Stimulated activated CD4-positive, alpha-beta T cell treated with anti-CD3 and anti-CD28 coated beads, Interleukin-1b, Interleukin-23, amount 100 ng/mL, for 24 hours (primary cell): Measurements from ENCODE around the gene CCL7.

Experiments used
- DNase-seq, 4 experiments: peaks; one replicate each; pipeline ENCODE4 v3.0.0-alpha.2; 2020; ENCODE audit warnings: low read depth in 4 of 4, low spot score in 1 of 4

Gene CCL7

DNA sequence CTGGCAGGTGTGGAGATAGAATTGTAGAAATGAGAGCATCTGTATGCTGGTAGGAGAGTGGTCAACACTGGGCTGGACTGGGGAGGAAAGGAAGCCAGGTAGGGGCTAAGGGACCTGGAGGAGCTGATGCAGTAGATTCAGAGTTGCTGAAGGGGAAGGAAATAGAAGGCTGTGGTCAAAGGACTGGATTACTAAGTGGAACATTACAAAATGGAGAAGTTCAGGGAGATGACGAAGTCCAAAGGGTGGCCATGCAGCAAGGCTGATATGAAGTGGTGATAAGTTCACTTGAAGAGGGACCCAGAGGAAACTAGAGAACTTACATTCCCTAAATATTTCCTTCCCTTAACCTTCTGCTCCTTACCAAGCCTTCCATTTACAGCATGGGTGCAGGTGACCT, 23.6 kb upstream of the CCL7 start:
- DNase-seq: no peak

DNA sequence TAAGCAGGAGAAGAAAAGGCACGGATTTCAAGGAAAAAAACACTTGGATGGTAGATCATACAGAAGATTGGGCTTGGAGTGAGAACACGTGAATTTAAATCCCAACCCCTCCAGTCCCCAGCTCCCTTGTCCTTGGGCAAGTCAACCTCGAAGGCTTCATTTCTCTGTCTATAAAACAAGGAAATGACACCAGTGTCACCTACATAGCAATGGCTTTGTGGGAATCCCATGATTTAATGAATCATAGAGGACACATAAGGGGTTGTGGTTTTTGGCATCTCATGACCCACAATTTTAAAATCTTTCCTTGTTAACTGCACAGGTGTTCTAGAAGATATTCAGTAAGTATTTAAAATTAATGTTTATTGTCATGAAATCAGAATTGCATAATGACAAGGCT, 23.1 kb upstream of the CCL7 start:
- no peak for DNase-seq

DNA sequence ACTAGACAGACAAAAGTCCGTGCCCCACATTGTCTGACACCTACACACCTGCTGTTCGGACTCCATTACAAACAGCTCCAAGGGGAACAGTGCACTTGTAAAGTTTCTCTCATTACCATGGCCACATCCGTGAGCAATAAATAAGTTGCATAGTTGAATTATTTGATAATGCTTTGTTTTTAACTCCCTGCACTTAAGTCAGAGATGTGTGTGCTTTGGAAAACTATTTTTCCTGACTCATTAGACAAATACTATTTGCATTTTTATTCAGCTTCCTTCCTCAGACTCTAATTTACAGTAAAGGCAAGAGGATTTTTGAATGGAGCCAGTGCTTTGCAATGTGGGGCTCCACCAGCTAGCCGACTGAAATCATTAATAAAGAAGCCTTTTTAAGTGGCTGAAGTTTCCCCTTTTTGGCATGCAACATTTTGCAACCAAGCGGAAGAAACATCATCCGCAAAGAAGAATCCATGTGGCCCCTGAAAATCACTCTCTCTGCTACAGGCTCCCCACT, 21.5 kb upstream of the CCL7 start:
- no peak for DNase-seq

DNA sequence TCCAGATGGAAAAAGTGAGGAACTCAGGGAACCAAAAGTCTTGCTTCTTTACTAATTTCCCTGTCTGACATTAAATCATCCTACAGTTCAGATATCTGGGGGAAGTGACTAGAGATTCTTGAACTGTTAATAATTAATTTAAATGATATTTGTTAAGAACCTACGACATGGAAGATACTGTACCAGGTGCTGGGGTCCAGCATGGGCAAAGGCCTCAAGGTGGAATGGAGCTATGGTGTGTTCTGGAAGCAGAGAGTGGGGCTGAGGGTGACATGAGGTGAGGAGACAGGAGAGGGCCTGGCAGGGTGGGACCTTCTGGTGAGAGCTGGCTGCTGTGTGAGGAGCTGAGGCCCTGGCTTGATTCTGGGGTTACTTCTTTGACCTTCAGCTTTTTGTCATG, 21.0 kb upstream of the CCL7 start:
- no peak for DNase-seq

DNA sequence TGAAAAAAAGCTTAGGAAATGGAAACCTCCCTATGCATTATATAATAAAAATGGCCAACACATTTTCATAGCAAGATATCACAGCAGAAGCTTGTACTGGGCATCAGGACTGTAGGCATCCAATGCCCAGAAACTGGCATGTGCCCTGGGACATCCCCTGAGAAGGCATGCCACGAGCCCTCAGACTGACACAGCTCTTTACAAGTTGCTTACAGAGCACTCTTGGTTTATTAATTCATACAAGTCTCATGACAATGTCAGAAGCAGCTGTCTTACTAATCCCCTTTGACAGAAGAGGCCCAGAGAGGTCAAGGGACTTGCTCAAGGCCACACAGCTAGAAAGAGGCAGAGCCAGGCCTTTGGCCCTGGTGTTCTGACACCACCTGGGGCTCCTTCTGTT, 20.5 kb upstream of the CCL7 start:
- DNase-seq: no peak

DNA sequence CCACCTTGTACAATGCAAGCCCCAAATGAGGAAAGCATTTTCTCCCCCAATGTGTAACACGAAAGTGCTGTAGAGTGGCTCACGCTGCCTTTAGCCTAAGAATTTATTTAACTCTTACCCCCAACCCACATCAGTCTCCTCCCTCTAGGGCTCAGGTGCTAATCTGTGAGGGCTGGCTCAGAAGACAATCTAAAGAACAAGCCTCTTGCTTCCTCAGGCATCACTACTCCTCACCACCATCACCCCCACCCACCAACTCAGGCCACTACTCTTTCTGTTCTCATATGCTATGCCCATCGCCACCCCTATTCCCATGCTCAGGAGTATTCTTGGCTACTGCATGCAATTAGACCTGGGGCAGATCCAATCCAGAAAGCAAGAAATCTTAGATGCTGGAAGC, 18.8 kb upstream of the CCL7 start:
- no peak for DNase-seq

DNA sequence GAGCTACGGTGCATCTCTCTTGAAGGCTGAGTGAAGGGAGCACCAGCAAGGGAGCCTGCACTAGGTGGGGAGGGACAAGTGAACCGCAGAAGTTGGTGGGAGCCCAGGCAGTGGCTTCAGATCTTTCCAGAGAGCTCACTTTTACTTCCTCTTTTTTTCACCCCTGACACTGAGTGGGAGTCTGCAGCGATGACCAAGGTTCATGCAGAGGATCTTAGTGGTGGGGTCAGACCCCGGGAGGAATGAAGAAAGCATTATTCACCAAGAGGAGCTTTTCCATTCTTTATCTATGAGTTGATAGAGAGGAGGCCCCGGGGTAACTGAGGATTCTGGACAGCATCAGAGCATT, 18.0 kb upstream of the CCL7 start:
- no peak for DNase-seq

DNA sequence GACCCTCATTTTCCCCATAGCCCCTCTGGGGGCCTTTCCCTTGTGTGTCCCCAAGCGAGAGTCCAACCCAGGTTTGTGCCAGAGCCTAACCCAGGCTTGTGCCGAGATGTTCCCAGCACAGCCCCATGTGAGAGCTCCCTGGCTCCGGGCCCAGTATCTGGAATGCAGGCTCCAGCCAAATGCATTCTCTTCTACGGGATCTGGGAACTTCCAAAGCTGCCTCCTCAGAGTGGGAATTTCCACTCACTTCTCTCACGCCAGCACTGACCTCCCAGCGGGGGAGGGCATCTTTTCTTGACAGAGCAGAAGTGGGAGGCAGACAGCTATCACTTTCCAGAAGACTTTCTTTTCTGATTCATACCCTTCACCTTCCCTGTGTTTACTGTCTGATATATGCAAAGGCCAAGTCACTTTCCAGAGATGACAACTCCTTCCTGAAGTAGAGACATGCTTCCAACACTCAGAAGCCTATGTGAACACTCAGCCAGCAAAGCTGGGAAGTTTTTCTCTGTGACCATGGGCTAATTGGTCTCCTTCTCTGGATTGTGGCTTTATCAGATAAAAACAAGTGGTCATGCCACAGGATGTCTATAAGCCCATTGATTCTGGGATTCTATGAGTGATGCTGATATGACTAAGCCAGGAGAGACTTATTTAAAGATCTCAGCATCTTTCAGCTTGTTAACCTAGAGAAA, 17.4 kb upstream of the CCL7 start:
- DNase-seq: no peak

DNA sequence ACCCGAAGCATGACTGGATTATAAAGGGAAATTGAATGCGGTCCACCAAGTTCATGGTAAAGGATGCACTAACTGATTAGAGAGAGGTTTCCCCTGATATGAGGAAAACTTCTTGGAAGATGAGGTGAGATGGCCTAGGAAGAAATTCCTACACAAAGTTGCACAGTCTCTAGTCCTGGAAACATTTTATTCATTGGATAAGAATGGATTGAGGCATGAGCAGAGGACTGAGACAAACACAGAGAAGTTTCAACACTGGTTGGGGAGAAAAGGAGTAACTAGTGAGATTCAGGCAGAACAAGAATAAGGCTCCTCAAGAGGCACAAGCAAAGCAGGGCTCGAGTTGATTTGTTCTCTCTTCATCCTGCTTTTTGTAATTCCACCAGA, 16.9 kb upstream of the CCL7 start:
- DNase-seq: no peak

DNA sequence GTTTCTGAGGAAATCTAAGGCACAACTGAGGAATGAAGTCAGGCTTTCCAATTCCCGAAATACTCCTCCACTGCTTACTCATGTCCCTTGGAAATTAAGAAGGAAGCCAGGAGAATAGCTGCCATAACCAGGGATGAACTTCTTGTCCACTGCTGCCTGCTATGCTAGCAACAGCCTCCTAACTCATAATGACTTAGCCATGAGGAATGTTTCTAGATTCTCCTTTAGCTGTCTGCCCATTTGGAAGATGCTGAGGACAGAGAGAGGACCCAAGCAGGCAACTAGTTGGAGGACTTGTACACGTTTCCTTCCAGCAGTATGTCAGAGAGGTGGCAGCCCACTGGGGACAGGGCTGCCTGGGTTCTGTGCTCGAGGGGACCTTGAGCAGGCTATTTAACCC, 15.9 kb upstream of the CCL7 start:
- no peak for DNase-seq

DNA sequence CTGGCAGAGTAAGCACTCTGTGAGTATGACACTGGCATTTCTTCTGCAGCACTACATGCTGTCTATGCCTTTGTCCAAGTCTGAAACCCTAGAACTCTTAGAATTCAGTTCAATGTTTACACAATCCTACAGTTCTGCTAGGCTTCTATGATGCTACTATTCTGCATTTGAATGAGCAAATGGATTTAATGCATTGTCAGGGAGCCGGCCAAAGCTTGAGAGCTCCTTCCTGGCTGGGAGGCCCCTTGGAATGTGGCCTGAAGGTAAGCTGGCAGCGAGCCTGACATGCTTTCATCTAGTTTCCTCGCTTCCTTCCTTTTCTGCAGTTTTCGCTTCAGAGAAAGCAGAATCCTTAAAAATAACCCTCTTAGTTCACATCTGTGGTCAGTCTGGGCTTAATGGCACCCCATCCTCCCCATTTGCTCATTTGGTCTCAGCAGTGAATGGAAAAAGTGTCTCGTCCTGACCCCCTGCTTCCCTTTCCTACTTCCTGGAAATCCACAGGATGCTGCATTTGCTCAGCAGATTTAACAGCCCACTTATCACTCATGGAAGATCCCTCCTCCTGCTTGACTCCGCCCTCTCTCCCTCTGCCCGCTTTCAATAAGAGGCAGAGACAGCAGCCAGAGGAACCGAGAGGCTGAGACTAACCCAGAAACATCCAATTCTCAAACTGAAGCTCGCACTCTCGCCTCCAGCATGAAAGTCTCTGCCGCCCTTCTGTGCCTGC, 15.2 kb upstream of the CCL7 start, which contains the start of gene CCL2:
Gene CCL2 (plus strand): TSS at position 635 of the 730 bp plus-strand sequence. CDS start 65 bp downstream, at position 700.
- no peak for DNase-seq

DNA sequence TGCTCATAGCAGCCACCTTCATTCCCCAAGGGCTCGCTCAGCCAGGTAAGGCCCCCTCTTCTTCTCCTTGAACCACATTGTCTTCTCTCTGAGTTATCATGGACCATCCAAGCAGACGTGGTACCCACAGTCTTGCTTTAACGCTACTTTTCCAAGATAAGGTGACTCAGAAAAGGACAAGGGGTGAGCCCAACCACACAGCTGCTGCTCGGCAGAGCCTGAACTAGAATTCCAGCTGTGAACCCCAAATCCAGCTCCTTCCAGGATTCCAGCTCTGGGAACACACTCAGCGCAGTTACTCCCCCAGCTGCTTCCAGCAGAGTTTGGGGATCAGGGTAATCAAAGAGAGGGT, 14.7 kb upstream of the CCL7 start:
- DNase-seq: no peak

DNA sequence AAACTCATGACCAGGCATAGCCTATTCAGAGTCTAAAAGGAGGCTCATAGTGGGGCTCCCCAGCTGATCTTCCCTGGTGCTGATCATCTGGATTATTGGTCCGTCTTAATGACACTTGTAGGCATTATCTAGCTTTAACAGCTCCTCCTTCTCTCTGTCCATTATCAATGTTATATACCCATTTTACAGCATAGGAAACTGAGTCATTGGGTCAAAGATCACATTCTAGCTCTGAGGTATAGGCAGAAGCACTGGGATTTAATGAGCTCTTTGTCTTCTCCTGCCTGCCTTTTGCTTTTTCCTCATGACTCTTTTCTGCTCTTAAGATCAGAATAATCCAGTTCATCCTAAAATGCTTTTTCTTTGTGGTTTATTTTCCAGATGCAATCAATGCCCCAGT, 14.2 kb upstream of the CCL7 start:
- no peak for DNase-seq

DNA sequence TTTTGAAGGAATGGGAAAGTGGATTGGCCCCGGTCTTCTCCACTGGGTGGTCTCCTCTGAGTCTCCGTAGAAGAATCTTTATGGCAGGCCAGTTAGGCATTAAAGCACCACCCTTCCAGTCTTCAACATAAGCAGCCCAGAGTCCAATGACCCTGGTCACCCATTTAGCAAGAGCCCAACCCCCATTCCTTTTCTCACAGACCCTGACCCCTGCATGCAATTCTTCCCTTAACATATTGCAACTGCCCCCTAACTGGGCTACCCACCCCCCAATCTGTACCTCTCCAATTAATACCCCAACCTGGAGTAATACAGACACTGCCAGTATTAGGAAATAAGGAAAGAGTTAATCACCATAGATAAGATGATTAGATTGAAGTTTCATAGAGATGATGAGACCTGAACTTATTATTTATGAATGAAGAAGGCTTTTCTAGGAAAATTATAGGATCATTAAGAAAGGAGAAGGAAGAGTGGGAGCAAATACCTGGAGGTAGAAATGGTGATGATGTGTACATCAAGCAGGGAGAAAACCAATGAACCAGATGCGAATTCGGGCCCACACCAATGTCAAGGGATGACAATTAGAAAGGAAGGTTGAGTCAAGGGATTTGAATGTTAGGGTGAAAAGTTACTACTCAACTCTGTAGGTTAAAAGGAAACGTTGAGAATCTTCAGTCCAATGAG, 12.6 kb upstream of the CCL7 start:
- no peak for DNase-seq

DNA sequence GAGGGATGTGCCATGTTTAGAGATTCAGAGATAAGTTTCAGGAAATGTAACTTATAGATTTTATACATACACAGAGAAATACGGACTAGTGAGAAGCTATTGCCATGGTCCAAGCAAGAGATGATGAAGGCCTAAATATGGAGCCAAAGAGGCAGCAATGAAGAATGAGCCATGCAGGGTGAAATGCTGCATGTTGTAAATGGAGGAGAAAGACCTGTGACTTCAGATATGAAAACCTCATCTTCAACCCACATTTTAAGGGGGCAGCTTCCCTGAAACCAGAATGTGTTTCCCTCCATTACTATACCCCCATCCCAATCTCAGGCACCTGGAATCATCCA, 12.1 kb upstream of the CCL7 start:
- no peak for DNase-seq

DNA sequence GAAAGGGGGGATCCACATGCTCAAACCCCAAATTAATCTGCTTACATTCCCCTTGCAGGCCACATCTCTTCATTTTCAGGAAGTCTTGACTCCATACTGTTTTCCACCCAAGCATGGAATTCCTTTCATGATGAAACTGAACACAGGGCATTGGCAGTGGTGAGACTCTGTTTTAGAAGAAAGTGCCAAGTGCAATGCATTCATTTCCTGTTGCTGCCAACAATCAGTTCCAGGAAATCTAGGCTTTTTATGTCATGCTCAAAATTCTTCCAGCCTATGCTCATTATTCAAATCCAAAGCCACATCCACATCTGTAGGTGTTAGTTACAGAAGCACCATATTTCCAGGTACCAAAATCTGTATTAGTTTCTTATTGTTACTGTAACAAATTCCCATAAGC, 10.9 kb upstream of the CCL7 start:
- no peak for DNase-seq

DNA sequence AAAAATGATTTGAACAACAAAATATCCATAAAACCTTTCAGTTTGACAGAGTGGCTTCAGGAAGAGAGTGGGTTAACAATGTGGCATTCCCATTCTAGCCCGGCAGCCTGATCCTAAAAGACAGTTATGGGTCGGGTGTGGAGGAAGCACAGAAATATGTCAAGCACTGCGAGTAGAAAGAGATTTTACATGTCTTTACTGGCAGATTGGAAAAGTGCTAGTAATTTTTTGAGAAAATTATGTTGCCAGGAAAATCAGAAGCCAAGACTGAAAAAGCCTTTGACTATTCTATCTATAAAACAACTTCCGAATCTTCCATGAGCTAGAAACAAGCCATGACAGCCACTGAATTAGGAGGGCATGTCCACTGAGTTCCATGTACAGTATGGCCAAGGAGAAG, 9.2 kb upstream of the CCL7 start:
- DNase-seq: no peak

DNA sequence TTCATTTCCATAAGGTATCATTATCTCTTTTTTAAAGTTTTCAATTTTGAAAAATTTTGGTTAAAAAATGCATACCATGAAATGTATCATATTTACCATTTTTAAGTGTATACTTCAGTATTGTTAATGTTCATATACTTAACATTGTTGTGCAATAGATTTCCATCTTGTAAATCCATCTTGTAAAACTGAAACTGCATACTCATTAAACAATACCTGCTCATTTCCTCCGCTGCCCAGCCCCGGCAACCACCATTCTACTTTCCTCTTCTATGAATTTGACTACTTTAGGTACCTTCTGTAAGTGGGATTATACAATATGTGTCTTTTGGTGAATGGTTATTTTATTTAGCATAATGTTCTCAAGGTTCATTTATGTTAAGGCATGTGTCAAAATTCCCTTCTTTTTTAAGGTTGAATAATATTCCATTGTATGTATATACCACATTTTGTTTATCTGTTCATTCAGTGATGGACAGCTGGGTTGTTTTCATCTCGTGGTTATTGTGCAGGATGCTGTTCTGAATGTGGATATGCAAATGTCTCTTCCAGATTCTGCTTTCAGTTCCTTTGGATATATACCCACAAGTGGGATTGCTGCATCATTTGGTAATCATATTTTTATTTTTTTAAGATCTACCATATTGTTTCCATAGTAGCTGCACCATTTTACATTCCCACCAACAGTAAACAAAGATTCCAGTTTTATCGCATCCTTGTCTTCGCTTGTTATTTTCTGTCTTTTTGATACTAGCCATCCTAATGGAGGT, 8.3 kb upstream of the CCL7 start:
- DNase-seq: peak in 1 of 4 experiments; percentile 4

DNA sequence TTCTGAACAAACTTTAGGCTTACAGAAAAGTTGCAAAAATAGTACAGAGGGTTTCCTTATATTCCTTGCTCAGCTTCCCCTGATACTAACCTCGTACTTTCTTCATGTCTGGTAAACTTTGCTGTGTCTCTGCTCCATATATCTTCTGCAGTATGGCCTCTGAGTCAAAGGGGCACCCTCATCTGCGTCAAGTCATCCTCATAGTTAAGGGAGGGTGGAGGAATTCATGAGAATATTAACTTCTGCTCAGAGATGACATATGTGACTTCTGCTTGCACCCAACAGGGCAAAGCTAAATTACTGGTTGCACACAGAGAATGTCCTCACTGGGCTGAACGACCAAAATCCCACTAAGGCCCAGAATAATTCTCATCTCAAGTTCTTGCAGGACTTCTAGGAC, 4.3 kb upstream of the CCL7 start:
- DNase-seq: no peak

DNA sequence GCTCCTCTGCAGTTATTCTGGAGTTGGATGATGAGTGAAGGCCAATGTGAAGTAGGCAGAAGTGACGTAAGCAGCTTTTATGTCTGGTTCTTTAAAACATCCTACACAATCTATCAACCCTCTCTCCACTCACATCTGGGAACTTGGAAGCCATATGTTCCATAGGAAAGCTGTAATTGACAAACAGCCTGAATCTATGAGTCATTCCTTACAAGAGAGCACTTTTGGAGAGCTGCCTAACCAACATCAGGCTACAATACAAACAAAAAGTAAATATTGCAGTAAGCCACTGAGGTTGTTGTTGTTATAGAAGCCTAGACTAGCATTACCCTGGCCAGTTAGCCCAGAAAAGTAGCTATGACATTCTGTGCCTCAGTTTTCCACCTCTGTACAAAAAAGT, 5.9 kb downstream of the CCL7 start:
- no peak for DNase-seq

DNA sequence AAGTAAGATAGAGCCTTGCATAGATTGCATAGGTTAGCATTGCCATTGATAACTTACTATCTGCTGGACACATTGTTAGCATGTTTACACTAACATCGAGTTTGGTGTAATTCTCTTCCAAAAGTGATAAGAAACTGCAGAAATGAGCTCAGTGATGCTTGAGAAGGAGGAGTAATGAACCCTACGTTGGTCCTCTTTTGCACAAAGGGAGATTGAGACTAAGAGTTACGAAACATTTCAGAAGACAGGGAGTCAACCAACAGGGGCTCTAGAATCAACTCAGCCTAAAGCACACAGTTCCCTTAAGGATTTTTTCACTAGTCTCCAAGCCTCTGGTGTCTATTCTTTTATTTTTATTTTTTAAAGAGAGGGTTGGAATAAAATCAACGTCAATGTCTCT, 6.8 kb downstream of the CCL7 start:
- DNase-seq: no peak

DNA sequence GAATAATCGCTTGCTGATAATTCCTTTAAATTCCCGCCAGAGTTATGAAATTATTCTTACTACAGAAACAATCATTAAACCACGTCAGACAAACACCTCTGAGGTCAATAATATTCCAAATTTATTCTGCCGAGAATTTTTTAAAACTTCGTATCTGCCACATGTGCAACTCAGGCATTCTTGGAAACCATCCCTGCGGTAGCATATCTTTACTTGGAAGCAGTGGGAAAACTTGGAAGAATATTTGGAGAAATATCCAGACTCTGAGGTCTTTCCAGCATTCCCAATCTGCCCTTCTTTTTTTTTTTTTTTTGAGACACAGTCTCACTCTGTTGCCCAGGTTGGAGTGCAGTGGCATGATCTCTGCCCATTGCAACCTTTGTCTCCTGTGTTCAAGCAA, 13.6 kb downstream of the CCL7 start:
- no peak for DNase-seq
